Lower lobe of right lung (tissue), 2 donors: ENCODE measurements around the gene FANCG. TPM values are rescaled to one million over a fixed set of nuclear protein-coding genes. Genes with fewer than 3 reads are reported as not detected.

ENCODE experiments used
- ATAC-seq, 2 donors: fragments of 200-7000 bp; cut with Tn5 transposase; one replicate each; pipeline ENCODE4 v1.9.1; 2020 to 2022; ENCODE audit warnings: mild to moderate bottlenecking in 2 of 2, moderate library complexity in 2 of 2
- DNase-seq: peaks from one replicate; pipeline ENCODE4 v3.0.0-alpha.2; 2020
- H3K27ac ChIP-seq: fragments of 200-600 bp; one replicate; pipeline ENCODE4 v1.8.0; 2022
- H3K27me3 ChIP-seq: fragments of 200-600 bp; one replicate; pipeline ENCODE4 v1.8.0; 2022; ENCODE audit warnings: low read depth
- H3K36me3 ChIP-seq: fragments of 200-600 bp; one replicate; pipeline ENCODE4 v1.8.0; 2022; ENCODE audit warnings: mild to moderate bottlenecking
- H3K4me1 ChIP-seq: fragments of 200-600 bp; one replicate; pipeline ENCODE4 v1.8.0; 2022
- H3K4me3 ChIP-seq: fragments of 200-600 bp; one replicate; pipeline ENCODE4 v1.8.0; 2022; ENCODE audit warnings: mild to moderate bottlenecking
- H3K9me3 ChIP-seq: fragments of 200-600 bp; one replicate; pipeline ENCODE4 v1.8.0; 2022
- CTCF ChIP-seq: fragments of 200-600 bp; IDR thresholded peaks from one replicate; pipeline ENCODE4 v1.8.0; 2022; ENCODE audit warnings: antibody characterized with exemption, mild to moderate bottlenecking
- intact Hi-C: fragments of 100-400 bp; cut with DNase I; formaldehyde crosslinking; loops from one replicate; pipeline ENCODE4 v1.11.0; 2022
- total RNA-seq: library from RNA; stranded (reverse); fragmentation: NEBNext Ultra II Directional; extraction: Animal tissue kit (Norgen Biotek cat#: 25700); gene quantifications from one replicate; pipeline ENCODE4 v1.2.1, GENCODE V29; 2021
- donor health status: DM: no; HTN: yes; CAD: no; lungs with severe emphysema.

FANCG gene
- total RNA-seq, 1 donor from 2014 or later, result 13.9 TPM

GRCh38 chr9:35105571-35106342 is 26.0 kb upstream of the FANCG start:
- no peak for ATAC-seq
- Histone ChIP-seq H3K27ac (no peak overlapping the region), H3K4me3 (no peak overlapping the region), H3K4me1 (peaks cover 39% of the 10 kb centered on the region), H3K9me3 (no peaks in the 10 kb centered on the region), H3K36me3 (peaks cover 53% of the 10 kb centered on the region), H3K27me3 (no peaks in the 10 kb centered on the region)
- no peak for DNase-seq
- TF ChIP-seq CTCF, result no peak
- intact Hi-C loops, result no loop called here

- TF ChIP-seq CTCF, result no peak
- DNase-seq (no peak), ATAC-seq (no peak)
- H3K9me3 ChIP-seq, result no peaks in the 10 kb centered on the region
- peaks cover 60% of the 10 kb centered on the region for H3K36me3 ChIP-seq
- peaks cover 32% of the 10 kb centered on the region for H3K4me1 ChIP-seq
- H3K4me3 ChIP-seq, result no peak overlapping the region
- no peak overlapping the region for H3K27ac ChIP-seq
- no peaks in the 10 kb centered on the region for H3K27me3 ChIP-seq
- intact Hi-C loops, result no loop called here
Observed at GRCh38 chr9:35105126-35105525, 25.4 kb upstream of the FANCG start.

GRCh38 chr9:35104586-35104985 is 24.8 kb upstream of the FANCG start:
- H3K27ac ChIP-seq, result no peak overlapping the region
- intact Hi-C loops, result no loop called here
- H3K27me3 ChIP-seq, result no peaks in the 10 kb centered on the region
- ATAC-seq (no peak), DNase-seq (no peak)
- H3K36me3 ChIP-seq, result peaks cover 65% of the 10 kb centered on the region
- no peak for TF ChIP-seq CTCF
- no peaks in the 10 kb centered on the region for H3K9me3 ChIP-seq
- H3K4me3 ChIP-seq, result no peak overlapping the region
- peaks cover 27% of the 10 kb centered on the region for H3K4me1 ChIP-seq

- peaks cover 18% of the 10 kb centered on the region for H3K4me1 ChIP-seq
- ATAC-seq (peak in 1 of 2 donors; percentile 1), DNase-seq (no peak)
- no peaks in the 10 kb centered on the region for H3K9me3 ChIP-seq
- TF ChIP-seq CTCF, result no peak
- peaks cover 68% of the 10 kb centered on the region for H3K36me3 ChIP-seq
- peak overlapping the region; percentile 71 for H3K4me3 ChIP-seq
- H3K27ac ChIP-seq, result peak overlapping the region; percentile 84
- intact Hi-C loops, result no loop called here
- no peaks in the 10 kb centered on the region for H3K27me3 ChIP-seq
Observed at GRCh38 chr9:35103660-35104191, 24.0 kb upstream of the FANCG start.

GRCh38 chr9:35102769-35103659 is 23.3 kb upstream of the FANCG start, which contains the start of gene STOML2:
TSS of gene STOML2 (minus strand) at chr9:35103131. CDS start at chr9:35103094, 37 bp downstream.
- Histone ChIP-seq H3K4me1 (peaks cover 18% of the 10 kb centered on the region), H3K27me3 (no peaks in the 10 kb centered on the region), H3K9me3 (no peaks in the 10 kb centered on the region), H3K36me3 (peaks cover 61% of the 10 kb centered on the region), H3K27ac (peak within 1 kb of the TSS; percentile 84), H3K4me3 (peak within 1 kb of the TSS; percentile 71)
- ATAC-seq (peak; percentile 97 to 99), DNase-seq (peak; percentile 96)
- intact Hi-C loops, result no loop called here
- TF ChIP-seq CTCF, result no peak
